HUDEP-2 (cell line): Measurements from ENCODE around the gene ACSS3.
"Not testable (repeated sequence)": the region's sequence is repeated elsewhere in the genome, so short reads cannot be mapped to it uniquely, and the experiment has no call there.

ENCODE experiments used
- DNase-seq, 76 experiments: peaks; one replicate each; lab custom pipeline; 2025; ENCODE audit not compliant: unreplicated experiment in 76 of 76; lab: John Stamatoyannopoulos, UW

ACSS3 gene, protein sequence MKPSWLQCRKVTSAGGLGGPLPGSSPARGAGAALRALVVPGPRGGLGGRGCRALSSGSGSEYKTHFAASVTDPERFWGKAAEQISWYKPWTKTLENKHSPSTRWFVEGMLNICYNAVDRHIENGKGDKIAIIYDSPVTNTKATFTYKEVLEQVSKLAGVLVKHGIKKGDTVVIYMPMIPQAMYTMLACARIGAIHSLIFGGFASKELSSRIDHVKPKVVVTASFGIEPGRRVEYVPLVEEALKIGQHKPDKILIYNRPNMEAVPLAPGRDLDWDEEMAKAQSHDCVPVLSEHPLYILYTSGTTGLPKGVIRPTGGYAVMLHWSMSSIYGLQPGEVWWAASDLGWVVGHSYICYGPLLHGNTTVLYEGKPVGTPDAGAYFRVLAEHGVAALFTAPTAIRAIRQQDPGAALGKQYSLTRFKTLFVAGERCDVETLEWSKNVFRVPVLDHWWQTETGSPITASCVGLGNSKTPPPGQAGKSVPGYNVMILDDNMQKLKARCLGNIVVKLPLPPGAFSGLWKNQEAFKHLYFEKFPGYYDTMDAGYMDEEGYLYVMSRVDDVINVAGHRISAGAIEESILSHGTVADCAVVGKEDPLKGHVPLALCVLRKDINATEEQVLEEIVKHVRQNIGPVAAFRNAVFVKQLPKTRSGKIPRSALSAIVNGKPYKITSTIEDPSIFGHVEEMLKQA

GRCh38 chr12:81077686-81078441, at the start of gene ACSS3:
ACSS3 (plus strand) TSS chr12:81078079; CDS start chr12:81078121, 42 bp downstream.
- DNase-seq: no peak

GRCh38 chr12:81034926-81035325, 43.0 kb upstream of the ACSS3 start:
- no peak for DNase-seq

GRCh38 chr12:81039231-81039630, 38.6 kb upstream of the ACSS3 start:
- no peak for DNase-seq

DNA sequence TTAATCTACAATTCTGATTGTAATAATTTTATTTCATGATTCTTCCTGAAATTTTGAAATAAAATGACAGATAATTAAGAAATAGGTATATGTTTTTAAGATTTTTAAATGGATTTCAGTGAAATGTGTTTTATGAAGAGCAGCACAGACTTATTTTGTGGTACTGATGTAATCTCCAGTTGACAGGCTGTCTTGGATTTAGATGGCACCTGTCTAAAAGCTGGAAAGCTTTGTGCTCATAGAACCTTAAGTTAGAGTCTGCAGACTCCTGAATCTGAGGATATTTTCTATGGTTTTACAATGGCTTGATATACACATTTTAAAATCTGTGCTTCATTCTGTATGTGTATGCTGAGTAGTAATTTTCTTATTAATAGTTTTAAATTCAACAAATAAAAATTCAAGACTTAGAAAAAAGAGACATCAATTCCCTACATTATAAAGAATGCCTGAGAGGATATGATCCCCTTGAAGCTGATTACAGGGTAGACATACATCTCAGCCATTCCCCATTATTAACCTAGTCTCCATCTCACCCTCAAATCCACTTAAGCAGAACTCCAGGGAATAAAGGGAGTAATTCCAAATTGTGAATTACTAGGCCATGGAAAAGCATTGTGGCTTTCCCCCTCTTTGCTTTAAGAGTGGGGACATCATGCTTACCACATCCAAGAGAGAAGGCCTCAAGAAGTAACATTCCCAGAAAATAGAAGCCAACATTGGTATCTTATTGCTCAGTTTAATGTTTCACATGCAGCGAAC, 33.7 kb upstream of the ACSS3 start:
- DNase-seq: no peak

DNA sequence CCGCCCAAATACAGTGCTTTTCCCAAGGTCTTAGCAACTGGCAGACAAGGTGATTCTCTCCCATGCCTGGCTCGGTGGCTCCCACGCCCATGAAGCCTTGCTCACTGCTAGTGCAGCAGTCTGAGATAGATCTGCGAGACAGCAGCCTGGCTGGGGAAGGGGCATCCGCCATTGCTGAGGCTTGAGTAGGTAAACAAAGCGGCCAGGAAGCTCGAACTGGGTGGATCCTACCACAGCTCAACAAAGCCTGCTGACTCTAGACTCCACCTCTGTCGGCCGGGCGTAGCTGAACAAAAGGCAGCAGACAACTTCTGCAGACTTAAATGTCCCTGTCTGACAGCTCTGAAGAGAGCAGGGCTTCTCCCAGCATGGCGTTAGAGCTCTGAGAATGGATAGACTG, 12.9 kb upstream of the ACSS3 start:
- DNase-seq: not testable (repeated sequence)

- DNase-seq: no peak
Measured at GRCh38 chr12:81070846-81071245, 7.0 kb upstream of the ACSS3 start.

DNA sequence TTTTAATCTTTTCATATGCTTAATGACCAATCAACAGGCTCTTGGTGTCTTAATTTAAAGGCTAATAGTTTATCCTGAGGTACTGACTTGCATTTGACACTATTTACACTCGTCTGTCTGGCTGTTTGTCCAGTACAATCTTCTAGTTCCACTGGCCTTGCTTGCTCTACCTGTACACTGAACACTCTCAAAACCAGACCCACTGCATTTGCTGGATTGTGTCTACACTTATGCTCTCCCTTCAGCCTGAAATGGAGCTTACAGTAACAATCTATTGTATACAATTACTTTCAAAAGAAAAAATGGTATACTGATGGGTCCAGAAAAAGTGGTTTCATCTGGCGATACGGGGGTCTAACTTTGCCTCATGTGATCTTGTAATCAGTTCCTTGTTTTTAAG, 2.3 kb upstream of the ACSS3 start:
- DNase-seq: no peak

GRCh38 chr12:81077329-81077685, 572 bp upstream of the ACSS3 start:
- DNase-seq: no peak

DNA sequence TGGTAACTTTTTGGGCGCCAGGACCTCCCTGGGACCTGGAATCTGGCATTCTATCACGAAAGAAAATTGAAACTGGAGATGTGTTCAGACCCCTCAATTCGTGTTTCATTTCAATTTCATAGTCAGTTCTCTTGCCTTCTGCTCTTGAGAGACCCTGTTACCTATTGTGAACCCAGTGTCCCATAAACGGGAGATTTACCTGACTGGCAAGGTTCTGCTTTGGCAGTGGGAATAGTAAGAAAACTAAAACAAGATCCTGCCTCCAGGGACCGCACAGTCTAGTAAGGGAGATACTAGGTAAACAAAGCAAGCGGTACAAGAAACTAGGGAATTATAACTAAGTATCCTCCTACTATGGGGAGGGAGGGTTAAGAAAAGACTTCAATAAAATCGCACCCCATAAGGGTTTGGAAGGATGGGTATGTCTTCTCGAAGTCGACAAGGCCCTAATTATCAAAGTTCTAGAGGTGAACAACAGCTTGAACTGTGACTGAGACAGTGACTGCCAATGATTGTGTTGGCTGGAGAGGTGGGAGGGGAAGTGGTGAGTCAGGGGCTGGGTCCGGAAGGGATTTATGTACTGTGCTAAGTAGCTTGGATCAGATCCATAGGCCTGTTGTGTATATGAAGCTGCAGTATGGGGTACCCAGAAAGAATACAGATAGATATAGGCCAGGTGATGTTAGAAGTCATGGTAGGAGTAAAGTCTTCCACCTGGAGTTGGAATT, 754 bp downstream of the ACSS3 start:
- no peak for DNase-seq

DNA sequence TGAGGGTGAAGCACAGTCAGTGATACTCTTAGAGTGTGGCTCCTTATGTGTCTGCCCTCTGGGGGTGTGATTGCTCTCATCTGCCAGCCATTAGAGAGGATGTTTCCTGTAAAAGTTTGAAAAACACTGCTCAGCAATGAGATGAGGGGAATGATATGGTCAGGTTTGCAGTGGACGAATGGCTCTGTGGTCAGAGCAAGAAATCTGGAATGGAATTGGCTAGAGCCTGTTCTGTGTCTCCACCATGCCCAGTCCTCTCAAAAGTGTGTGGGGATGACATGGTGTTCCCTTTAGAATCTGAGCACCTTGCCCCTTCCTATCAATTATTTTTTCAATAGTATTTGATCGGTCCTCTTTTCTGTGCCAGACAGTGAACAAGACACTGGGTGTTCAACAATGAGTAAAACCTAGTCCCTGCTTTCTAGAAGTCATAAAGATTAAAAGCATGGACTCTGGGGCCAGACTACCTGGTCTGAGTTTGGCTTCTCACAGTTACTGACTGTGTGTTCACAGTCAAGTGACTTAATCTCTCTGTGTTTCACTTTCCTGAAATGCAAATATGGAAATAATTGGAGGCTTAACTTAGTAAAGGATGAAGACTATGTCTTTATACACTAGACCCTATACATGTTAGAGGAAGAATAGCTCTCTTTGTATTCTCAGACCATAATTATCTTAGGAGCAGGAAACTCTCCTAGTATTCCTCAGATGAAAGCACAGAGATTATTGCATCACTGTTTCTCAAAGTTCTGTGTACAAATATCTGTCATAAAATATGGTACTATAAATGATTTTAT, 1.6 kb downstream of the ACSS3 start:
- no peak for DNase-seq

DNA sequence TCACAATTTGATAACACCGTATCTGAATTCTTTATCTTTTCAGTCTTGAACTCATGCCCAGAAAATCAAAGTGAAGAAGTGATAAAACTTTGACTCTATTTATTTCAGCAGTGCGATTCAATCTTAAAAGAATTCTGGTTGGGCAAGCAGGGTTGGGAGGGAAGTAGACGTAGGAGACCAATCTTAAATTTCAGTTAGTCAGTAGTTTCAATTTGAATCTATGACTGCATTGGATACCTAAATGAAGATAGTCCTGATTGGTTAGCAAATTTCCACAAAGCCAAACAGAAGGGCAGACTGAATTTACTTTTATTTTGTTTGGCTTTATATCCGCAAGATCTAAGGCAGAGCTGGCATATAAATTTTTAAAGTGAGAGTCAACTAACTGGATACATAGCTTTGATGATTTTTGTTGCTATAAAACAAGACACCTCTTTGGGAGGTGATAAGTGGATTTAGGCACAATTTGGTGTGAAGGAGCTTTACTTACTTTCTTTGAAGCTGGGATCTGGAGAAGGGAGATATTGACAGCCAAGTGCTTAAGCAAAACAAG, 2.6 kb downstream of the ACSS3 start:
- no peak for DNase-seq

DNA sequence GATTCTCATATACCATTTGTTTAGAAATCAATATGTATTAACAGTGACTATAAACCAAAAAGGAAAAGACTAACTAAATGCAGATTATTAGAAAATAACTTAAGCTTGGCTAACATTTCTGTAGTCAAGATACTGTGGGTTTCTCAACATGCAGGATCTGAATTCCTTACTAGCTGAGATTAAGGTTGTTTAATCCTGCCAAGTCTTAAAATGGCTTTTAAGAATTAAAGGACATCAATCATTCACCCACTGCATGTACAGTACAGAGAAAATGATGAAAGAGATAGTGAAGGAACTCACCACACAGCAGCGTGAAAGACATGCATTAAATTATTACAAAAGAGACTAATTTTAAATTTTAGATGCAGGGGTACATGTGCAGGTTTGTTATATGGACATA, 3.8 kb downstream of the ACSS3 start:
- DNase-seq: no peak

DNA sequence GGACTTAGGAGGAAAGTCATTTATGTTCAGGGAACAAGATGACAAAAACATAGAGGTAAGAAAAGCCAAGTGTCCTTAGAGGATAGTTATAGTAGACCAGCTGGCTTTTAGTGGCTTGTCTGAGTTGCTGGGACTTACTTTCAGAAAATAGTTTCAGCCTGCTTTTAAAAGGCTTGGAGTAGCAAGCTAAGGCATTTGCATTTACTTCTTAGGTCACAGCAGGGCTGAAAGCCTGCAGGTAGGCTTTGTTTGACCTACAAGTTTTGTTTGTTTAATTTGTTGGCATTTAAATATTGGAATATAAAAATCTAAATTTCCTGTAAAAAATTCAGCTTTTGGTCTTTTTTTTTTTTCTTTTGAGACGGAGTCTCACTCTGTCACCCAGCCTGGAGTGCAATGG, 5.1 kb downstream of the ACSS3 start:
- DNase-seq: no peak

DNA sequence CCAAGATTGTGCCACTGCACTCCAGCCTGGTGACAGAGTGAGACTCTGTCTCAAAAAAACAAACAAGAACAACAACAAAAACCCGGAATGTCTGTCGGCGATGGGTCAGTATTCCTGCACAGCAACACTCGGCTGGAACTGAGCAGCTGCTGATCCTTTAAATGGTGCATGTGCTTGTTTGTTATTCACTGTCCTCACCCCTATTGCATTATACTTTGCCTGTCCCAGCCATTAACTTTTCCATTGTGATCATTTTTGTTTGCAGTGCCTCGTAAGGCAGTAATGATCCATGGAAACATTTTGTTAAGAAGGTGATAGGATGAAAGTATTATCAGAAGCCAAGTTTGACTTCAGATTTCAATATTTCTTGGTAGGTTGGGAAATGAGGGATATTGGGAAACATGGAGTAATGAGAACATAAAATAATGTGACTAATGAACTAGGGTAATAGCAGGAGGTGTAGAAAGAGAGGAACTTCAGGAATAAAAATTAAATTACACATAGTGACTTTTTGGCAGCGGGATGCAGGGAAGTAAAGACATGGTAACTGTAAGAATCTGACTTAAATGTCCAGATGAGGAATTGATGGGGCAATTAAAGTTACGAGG, 6.1 kb downstream of the ACSS3 start:
- DNase-seq: no peak

DNA sequence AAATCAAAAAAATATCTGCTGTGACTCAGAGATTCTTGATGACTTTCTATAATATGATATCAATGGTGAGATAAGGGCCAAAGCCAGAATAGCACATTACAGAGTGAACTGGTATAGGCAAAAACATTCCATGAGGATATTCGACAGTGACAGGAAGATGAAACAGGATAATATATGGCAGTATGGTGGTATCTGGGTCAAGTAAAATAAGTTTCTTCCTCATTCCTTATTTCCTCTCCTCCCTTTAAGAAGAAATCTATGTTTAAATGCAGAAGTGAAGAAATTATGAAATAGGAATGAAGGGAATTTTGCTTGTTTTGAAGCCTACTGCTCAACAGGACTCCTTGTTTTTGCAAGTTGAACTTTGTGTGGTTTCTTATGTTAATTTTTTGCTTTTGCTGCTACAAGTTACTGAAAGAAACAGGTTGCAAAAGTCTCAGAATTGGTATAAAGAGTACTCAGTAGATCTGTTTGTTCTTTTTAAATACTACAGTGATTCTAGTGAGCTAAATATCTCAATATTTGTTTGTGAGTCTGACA, 7.0 kb downstream of the ACSS3 start:
- no peak for DNase-seq

GRCh38 chr12:81085832-81086231, 8.0 kb downstream of the ACSS3 start:
- DNase-seq: no peak

- no peak for DNase-seq
Measured at GRCh38 chr12:81086342-81086741, 8.5 kb downstream of the ACSS3 start.

- no peak for DNase-seq
Measured at GRCh38 chr12:81088221-81088620, 10.3 kb downstream of the ACSS3 start.
